Fibroblast of skin of right biceps (primary cell): ENCODE data around the gene SCGB2B2.
"Not testable (repeated sequence)": the region's sequence is repeated elsewhere in the genome, so short reads cannot be mapped to it uniquely, and the experiment has no call there.

Source experiments
- DNase-seq: peaks from one replicate; pipeline ENCODE4 v3.0.0-alpha.2; 2013

SCGB2B2 gene, protein sequence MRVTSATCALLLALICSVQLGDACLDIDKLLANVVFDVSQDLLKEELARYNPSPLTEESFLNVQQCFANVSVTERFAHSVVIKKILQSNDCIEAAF

DNA sequence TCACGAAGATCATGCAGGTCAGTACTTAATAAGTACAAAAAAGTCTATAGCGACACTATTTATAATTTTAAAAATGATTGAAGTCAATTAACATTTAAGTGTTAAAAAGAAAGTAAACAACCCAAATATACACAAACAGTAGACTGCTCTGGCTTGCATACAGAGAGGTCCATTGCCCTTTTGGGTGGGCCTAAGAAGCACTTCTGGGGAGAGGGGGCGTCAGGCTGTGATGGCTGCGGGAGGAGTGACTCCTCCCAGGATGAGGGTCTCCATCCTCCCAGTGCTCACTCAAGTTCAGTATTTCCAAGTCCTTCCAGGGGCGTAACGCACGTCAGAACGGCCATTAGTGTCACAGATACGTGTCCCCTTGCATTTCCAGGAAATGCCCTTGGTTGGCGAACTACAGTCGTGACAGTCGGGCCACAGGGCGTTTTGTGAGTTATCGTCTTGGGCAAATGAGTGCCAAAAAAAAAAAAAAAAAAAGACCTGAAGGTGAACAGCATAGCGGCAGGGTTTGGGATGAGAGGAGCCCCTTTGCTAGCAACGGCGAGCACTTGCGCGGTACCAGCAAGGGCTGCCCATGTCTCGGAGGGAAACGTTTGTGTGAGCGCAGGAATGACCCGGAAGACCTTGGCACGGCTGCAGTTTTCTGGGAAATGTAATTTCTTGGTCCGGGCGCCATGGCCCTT, at the start of gene SCGB2B2:
TSS of gene SCGB2B2 (minus strand) at position 463 of the 689 bp plus-strand sequence. CDS start 82,596 bp downstream, outside the sequence.
- DNase-seq, result peak; percentile 89

DNA sequence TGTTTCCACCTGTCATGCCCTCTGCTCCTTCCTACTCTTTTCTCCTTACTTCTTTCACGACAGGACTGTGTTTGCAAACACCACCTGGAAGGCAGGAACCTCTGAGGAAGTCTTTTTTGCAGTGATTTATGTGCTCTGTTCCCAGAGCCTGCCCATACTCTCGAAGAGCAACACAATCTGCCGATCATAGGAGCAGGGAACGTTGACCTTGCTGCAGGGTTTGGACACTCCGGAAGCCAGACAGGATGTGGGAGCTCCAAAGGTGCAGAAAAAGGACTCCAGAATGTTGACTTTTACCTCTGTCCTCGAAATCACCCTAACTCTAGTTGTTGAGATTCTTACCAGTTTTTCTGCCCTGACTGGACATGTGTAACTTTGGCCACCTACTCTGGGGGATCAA, 48.4 kb upstream of the SCGB2B2 start:
- DNase-seq, result no peak

DNA sequence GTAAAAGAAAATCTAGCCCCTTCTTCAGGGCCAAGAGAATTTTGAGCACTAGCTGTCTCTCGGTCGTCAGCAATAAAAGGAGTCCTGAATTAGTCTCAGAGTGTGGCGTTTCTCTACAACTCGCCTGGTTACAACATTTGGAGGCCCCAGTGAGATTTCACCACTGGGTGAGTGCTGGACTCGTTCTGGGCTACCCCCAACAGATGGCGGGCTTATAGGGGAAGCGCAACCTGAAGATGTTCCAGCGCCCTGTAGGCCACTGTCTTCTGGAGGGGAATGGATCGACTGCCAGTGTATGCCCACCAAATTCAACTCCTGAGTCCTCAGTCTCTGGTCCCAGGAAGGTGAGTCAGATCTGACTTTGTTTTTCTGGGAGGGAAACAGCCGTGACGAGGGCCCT, 45.4 kb upstream of the SCGB2B2 start:
- no peak for DNase-seq

DNA sequence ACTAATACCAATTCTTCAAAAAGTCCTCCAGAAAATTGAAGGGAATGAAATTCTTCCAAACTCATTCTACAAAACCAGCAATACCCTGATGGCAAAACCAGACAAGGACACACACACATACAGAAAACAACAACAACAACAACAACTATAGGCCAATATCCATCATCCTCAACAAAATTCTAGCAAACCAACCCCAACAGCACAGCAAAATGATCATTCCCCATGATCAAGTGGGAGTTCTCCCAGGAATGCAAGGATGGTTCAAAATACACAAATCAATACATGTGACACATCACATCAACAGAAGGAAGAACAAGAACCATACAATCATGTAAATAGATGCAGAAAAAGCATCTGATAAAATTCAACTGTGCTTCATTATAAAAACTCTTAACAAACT, 38.4 kb upstream of the SCGB2B2 start:
- no peak for DNase-seq

DNA sequence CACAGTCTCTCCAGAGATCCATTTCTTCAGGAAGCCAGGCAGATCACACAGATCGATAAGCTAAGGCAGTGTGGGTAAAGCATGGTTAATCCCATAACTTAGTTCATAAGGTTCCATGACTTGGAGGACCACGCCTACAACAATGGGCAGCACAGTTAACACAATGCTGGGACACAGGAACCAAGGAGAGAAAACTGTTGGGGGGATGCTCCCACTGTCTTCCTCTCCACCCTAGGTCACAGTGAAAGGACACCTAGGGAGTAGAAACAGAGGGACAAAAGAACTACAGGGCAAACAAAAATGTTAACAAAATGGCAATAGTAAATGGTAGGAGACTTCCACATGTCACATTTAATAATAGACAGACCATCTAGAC, 36.3 kb upstream of the SCGB2B2 start:
- no peak for DNase-seq

DNA sequence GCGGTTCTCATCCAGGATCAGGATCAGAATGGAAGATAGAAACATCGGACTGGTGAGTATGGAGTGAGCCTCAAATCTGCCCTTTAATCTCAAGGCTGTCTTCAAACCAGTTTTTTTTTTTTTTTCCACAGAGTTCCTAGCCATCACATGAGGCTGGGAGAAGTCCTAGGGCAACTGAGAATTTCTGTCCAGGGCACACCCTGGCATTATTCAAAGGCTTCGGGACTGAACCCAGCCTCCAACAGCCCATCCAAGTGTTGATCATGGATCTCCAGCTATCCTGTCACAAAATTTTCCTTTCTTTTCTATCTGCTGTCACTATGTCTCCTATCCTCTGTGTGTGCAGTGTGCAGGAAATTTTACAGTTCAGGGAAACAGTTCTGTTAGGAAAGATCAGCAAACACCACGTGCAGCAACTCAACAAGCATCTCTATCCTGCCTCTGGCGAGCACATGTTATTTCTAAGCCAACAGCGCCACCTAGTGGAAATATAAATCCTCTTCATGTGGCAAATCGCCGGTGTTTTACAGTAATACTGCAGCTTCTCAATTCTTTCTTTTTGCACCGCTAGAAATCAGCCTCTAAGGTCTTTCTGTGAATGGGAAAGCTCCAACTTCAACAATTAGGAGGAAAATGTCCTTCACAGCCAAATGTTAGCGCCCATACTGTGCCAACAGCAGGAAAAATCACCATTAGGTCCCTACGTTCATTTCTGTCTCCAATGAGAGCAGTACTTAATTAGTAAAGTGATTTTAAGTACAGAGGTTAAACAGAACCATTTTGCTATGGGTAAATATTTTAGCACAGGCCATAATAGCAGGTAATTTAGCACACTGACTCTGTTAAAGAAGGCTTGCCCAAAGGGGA, 35.7 kb upstream of the SCGB2B2 start:
- DNase-seq, result peak; percentile 60

DNA sequence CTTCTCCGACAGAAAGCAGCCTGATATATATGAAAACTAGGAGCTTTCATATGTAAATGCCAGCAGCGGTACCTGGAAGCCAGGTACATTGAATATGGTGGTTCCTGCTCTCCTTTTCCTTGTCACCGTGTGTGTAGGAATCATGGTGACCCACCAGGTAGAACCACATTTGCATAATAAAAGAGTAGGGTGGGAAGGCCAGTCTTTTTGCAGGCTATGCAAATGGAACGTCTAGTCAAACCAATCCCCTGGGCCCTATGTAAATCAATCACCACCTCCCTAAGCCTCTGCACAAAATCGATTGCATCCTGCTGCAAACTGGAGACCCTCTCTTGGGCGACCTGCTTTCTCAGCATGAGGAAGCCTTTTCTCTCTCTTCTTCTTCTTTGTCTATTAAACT, 34.9 kb upstream of the SCGB2B2 start:
- DNase-seq, result no peak

DNA sequence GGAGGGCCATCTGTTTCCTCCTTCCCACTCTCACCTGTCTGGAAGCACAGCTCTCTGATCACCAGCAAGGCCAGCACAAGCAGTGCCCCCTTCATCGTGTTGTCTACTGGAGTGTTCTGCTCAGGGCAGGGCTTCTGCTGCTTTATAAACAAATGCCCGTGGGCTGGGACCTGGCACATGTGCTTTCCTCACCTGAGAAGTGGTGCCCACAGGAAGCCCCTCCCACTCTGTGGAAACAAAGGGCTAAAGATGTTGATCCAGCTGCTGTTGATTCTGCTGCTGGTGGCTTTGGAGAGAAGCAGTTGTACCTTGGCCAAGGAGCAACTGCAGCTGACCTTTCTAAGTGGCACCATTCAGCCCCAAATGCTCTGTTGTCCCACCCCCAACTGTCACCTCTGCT, 30.7 kb upstream of the SCGB2B2 start:
- DNase-seq, result no peak

DNA sequence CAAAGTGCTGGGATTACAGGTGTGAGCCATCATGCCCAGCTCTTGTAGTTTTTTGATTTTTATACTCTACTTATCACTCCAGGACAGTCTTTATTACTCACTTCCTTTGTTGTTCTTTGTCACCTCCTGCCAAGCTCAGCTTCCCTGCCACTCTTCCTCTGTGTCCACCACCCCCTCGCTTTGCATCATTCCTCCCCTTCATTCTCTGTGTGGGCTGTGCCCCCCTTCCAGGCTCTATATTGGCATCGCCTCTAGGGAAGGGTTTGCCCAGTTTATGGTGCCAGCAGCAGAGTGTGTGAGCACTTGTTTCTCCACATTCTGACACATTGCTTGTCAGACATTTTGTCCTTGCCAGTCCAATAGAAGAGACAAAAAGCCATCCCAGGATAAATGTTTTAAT, 15.6 kb upstream of the SCGB2B2 start:
- DNase-seq, result no peak

DNA sequence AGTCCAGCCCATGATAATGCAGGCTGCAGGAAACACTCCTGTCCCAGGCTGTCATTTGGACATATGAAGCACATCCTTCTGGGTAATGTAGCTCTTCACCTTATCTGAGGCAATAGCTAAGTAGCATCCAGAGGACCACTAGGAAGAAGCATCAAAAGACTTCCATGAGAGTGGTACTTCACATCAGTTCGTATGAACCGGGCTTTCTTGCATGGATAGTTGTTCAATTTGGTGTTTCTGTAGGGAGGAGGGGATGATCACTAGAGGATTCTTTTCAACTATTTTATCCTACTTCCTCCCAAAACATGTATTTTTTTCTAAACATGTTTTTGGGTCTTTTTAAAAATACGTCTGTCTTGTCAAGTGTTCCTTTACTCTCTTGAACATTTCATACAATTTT, 13.4 kb upstream of the SCGB2B2 start:
- no peak for DNase-seq

DNA sequence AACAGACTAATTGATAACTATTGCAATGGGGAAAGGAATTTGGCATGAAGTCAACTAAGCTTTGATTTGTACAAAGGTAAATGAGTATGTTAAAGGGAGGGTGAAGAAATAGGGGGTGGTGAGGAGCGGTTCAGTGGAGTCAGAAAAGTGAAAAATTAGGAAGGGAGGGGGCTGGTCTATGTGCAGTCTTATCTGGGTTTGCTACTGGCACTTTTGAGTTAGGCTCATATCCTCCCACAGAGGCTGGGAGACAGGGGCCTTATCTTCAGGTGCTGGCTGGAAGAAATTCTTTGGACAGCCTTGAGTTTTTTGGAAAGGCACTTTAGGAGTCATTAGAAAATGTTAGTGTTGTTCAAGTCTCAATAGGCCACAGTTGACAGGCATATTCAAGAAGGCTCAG, 11.6 kb upstream of the SCGB2B2 start:
- DNase-seq, result no peak

DNA sequence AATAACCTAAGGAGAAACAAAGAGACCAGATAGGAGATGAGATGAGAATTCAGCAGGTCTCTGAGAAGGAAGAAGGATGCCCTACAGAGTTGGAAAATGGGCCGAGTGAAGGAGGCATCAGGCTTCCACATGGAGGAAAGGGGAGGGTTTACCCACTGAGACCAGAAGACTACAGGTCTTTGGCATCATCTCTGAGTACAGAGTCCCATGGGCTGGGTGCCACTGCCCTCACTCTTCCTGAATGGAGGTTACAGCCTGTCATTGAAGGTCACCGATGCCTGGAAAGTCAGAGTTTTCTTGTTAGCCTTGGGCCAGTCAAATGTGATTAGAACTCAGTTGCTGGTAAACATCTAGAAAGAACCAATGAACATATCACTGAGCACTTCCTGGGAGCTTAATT, 10.4 kb upstream of the SCGB2B2 start:
- no peak for DNase-seq

DNA sequence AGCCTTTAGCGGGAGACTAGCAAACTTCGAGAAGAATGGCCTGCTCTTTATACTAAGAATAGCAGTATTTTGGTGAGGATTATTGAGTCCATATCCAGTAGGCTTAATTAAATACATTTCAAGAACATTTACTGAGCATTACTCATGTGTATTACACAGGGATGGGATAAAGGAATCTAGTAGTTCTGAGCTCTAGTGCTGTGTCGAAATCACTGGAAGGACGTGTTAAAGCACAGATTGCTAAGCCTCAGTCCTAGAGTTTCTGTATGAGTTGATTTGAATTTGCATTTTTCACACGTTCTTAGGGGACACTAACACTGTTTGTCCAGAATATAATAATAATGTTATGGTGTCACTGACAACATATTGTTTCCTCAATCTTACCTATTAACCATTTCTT, 9.5 kb upstream of the SCGB2B2 start:
- DNase-seq, result no peak

DNA sequence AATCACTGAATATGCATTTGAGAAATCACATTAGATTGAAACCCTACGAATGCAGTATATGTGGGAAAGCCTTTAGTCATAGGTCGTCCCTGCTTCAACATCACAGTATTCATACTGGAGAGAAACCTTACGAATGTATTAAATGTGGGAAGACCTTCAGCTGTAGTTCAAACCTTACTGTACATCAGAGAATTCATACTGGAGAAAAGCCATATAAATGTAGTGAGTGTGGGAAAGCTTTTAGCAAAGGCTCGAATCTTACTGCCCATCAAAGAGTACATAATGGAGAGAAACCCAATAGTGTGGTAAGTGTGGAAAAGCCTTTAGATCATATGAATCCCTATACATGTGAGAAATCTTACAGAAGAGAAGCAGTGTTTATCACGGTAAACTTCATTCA, 8.3 kb upstream of the SCGB2B2 start:
- not testable (repeated sequence) for DNase-seq

DNA sequence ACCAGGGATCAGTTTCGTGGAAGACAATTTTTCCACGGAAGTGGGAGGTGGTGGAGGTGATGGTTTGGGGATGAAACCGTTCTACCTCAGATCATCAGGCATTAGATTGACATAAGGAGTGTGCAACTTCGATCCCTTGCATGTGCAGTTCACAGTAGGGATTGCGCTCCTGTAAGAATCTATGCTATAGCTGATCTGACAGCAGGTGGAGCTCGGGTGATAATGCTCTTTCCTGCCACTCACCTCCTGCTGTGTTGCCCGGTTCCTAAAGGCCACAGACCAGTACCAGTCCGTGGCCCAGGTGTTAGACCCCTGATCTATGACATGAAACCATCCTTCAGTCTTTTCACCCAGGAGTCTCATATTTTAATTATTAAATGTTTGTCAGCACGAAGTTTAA, 4.5 kb upstream of the SCGB2B2 start:
- no peak for DNase-seq

DNA sequence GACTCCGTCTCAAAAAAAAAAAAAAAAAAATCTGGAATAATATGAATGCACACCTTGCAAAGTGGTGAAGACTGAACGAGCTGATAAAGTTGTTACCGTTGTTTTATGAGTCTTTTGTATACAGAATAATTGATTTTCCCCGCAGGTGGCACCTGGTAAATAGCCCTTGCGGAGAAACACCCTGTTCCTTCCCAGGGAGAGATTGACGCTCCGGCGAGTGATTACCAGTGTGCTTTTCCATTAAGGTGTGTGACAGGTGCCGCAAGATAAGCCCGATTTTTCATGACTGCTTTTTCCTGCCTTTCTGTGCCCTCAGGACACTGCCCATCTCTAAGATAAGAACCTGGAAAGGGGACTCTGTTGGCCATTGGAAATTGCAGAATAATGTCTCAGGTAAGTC, 1.5 kb upstream of the SCGB2B2 start:
- DNase-seq, result no peak

DNA sequence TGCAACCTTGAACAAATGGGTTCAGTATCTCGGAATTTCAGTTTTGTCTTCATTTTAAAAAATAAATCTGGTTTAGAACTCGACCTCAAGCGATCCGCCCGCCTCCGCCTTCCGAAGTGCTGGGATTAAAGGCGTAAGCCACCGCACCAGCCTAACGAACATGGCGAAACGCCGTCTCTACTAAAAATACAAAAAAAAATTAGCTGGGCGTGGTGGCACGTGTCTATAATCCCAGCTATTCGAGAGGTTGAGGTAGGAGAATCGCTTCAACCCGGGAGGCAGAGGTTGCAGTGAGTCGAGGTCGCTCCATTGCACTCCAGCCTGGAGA, 1.1 kb upstream of the SCGB2B2 start:
- no peak for DNase-seq

DNA sequence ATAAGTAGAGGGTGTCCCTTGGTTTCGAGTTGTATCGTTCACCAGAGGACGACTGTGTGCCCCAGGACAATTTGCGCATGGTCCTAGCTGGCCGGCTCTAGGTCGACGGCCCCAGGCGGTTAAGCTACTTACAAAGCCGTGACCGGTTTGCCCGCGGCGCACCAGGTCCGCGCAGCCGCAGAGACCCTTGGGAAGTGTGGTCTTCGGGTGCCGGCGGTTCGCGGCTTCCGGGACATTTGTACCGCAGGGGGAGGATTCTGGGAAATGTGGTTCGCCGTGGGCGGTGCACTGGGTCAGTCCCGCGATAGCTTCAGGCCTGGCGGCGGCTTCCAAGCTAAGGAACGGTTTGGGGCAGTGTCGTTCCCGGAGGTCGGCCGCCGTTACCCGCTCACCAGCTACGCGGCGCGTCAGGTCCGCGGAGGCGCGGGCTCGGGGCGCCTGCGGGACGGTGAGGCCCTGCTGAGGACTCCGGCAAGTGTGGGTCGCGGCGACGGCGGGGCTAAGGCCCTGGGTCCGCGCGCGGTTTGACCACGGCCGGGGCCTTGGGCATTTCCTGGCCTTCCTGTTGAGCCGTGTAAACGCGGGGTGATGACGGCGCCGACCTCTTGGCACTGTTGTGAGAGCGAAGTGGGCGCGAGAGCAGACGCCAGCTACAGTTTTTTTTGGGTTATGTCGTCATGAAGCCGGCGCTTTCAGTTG, 576 bp upstream of the SCGB2B2 start, which contains the start of gene ZNF302:
TSS of gene ZNF302 (plus strand) at position 293 of the 699 bp plus-strand sequence. CDS start 1,127 bp downstream, outside the sequence.
- DNase-seq, result peak; percentile 98

DNA sequence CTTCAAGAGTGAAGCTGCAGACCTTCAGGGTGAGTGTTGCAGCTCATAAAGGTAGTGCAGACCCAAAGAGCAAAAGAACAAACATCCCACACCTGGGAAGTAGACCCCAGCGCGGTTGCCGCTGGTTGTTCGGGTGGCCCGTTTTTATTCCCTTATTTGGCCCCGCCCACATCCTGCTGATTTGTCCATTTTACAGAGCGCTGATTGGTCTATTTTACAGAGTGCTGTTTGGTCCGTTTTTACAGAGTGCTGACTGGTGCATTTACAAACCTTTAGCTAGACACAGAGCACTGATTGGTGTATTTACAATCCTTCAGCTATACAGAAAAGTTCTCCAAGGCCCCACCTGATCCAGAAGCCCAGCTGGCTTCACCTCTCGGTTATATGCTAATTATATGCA, 1.0 kb downstream of the SCGB2B2 start:
- no peak for DNase-seq

DNA sequence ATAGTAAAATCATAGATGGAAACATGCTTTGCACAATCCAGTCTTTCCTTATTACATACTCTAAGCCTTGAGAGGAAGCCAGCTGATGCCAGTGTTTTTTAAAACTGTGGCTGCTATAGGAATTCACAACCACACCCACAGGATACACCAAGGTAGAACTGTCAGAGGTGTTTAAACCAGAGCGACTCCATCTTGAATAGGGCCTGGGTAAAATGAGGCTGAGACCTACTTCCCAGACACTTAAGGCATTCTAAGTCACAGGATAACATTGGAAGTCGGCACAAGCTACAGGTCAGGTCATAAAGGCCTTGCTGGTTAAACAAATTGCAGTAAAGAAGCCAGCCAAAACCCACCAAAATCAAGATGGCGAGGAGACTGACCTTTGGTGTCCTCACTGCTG, 1.7 kb downstream of the SCGB2B2 start:
- no peak for DNase-seq

DNA sequence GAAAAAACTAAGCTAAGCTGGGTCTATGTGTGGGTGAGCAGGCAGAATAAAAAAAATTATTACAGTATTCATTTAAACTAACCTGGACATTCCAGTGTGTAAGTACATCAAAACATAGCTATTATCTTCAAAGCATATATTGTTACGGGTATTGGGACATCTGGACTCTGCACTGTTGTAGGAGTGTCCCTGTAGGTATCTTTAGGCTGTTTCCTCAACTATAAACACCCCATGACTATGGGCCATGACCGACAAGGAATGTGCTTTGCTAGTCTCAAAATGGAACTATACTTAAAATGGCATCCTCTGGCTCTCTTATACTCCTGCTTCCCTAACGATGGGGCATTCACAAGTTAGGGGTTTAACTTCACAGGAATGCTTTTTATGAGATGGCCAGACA, 3.4 kb downstream of the SCGB2B2 start:
- no peak for DNase-seq

DNA sequence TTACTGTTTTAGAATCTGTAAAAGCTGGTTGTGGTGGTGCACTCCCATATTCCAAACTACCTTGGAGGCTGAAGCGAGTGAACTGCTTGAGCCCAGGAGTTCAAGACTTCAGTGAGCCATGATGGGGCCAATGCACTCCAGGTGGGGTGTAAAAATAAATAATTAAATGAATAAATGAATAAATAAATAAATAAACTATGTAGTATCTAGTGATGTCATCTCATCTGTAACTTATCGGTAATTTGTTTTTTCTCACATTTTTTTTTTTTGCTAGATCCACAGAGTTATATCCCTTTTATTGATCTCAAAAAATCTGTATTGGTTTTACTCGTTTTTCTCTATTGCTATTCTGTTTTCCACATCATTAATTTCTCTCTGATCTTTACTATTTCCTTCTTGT, 5.0 kb downstream of the SCGB2B2 start:
- no peak for DNase-seq

DNA sequence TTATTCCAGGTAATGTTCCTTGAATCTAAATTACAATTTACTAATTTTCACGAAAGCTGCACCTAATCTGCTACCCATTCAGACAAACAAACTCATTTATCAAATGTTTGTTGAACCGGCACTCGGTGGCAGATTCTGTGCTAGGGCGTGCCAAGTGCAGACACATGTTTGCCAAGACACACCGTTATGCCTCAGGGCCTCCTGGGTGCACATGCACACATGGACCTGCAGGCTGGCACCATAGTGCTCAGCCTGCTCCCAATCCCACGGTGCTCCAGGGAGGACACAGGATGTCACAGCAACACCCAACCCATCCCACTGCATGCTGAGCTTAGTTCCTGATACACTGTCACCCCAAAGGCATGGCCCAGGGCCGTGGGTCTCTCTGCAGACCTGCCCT, 7.7 kb downstream of the SCGB2B2 start:
- no peak for DNase-seq

DNA sequence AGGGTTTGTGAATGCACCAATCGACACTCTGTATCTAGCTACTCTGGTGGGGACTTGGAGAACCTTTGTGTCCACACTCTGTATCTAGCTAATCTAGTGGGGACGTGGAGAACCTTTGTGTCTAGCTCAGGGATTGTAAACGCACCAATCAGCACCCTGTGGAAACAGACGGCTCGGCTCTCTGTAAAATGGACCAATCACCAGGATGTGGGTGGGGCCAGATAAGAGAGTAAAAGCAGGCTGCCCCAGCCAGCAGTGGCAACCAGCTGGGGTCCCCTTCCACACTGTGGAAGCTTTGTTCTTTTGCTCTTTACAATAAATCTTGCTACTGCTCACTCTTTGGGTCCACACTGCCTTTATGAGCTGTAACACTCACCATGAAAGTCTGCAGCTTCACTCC, 8.3 kb downstream of the SCGB2B2 start:
- DNase-seq, result not testable (repeated sequence)
